HCEC 1CT (cell line): ENCODE measurements around the gene BRPF1.

Source experiments
- DNase-seq: peaks from one replicate; pipeline ENCODE4 v3.0.0-alpha.2; 2017

The BRPF1 gene

GRCh38 chr3:9792405-9793160, 61.0 kb downstream of the BRPF1 start, which contains the start of the genes ARPC4 and TADA3:
Gene ARPC4 (plus strand): TSS chr3:9793082. CDS start chr3:9793122, 40 bp downstream.
Gene TADA3 (minus strand): TSS chr3:9792473. CDS start chr3:9791466, 1,007 bp downstream.
- DNase-seq, result peak; percentile 97

DNA sequence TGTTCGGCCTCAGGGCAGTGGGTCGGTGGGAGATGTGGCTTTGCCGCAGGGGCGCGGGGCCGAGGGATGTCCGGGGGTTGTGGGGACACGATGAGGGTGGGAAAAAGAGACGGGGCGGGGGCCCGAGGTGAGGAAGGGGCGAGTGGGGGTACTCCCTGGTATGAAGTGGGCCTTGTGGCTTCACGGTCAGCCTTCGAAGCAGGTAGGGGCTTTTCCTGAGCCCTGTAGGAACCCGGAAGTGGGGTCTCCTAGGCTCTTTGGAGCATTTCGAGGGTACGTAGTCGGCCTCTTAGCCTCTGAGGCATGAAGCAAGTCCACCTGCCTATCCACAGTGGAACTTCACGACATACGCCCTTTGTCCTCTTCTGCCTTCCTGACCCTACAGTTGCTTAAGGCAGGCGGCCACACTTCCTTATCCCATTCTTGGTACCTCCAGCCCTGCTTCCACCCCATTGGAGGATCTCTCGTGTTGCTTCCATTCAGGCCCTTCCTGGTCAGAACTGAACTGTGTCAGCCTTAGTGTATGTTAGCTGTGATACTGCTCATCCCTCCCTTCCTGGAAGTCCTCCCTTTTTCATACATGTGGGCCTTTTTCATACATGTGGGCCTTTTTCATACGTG, 61.7 kb downstream of the BRPF1 start:
- DNase-seq, result peak; percentile 30

- DNase-seq, result no peak
Measured at GRCh38 chr3:9794400-9794799, 62.9 kb downstream of the BRPF1 start.

GRCh38 chr3:9795207-9795606, 63.7 kb downstream of the BRPF1 start:
- DNase-seq, result no peak

DNA sequence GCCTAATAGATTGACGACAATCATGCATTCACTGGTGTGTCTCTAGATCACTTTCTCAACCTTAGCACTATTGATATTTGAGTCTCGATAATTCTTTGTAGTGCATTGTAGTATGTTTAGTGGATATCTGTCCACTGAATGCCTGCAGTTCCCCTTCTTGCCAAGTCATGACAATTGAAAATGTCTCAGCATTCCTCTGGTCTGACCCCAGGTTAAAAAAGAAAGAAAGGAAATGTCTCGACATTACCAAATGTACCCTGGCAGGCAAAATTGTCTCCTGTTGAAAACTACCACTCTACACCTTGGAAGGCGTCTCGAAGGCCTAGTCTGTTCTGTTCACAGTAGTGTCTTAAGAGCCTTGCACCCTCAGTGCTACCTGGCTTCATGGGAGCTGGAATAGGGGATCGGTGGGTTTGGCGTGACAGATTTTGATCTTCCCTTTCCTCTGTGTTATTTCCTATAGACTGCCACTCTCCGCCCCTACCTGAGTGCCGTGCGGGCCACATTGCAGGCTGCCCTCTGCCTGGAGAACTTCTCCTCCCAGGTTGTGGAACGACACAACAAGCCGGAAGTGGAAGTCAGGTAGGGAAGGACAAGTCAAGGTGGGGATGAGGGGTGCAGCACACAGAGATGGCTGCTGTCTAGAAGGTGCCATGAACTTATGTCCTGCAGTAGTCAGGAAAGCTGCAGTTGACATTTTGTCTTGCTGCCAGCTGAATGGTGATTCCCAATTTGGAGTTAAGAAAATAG, 65.8 kb downstream of the BRPF1 start:
- DNase-seq, result no peak
